ENCODE data around the gene LKAAEAR1.

Gene LKAAEAR1

GRCh38 chr20:64065062-64065973 is 18.9 kb downstream of the LKAAEAR1 start:
- DNase-seq = no peak

GRCh38 chr20:64064145-64064698 is 20.0 kb downstream of the LKAAEAR1 start:
- no peak for DNase-seq

GRCh38 chr20:64063389-64064144 is 20.6 kb downstream of the LKAAEAR1 start:
- no peak for DNase-seq

- DNase-seq = peak; percentile 89
Observed at GRCh38 chr20:64062596-64063388, 21.4 kb downstream of the LKAAEAR1 start, which contains the start of gene TCEA2. Gene TCEA2 (plus strand): TSS chr20:64063198. CDS start chr20:64063313, 115 bp downstream.

- DNase-seq = no peak
Observed at GRCh38 chr20:64062276-64062595, 22.0 kb downstream of the LKAAEAR1 start.

- DNase-seq = no peak
Observed at GRCh38 chr20:64058536-64058935, 25.7 kb downstream of the LKAAEAR1 start.

GRCh38 chr20:64057628-64058498 is 26.3 kb downstream of the LKAAEAR1 start:
- no peak for DNase-seq

GRCh38 chr20:64056889-64057627 is 27.1 kb downstream of the LKAAEAR1 start:
- no peak for DNase-seq

- DNase-seq = no peak
Observed at GRCh38 chr20:64056639-64056888, 27.6 kb downstream of the LKAAEAR1 start.

GRCh38 chr20:64055893-64056638 is 28.1 kb downstream of the LKAAEAR1 start:
- peak; percentile 53 for DNase-seq

- DNase-seq = no peak
Observed at GRCh38 chr20:64055396-64055892, 28.8 kb downstream of the LKAAEAR1 start.

GRCh38 chr20:64053841-64054661 is 30.1 kb downstream of the LKAAEAR1 start:
- peak; percentile 43 for DNase-seq

GRCh38 chr20:64052987-64053840 is 31.0 kb downstream of the LKAAEAR1 start:
- no peak for DNase-seq

- no peak for DNase-seq
Observed at GRCh38 chr20:64052326-64052722, 31.9 kb downstream of the LKAAEAR1 start.

GRCh38 chr20:64051561-64052325 is 32.5 kb downstream of the LKAAEAR1 start:
- no peak for DNase-seq

- DNase-seq = no peak
Observed at GRCh38 chr20:64051033-64051452, 33.2 kb downstream of the LKAAEAR1 start.

GRCh38 chr20:64050261-64051032 is 33.8 kb downstream of the LKAAEAR1 start:
- no peak for DNase-seq
